IMR-90 (cell line): Measurements from ENCODE around the gene PTPN11. TPM values are rescaled to one million over a fixed set of nuclear protein-coding genes. Genes with fewer than 3 reads are reported as not detected.

Source experiments
- ATAC-seq: fragments of 200-7000 bp; cut with Tn5 transposase; 2 replicates; pipeline ENCODE4 v1.9.1; 2020; ENCODE audit warnings: low read depth, mild to moderate bottlenecking, moderate library complexity
- BruUV-seq: library from RNA; stranded (reverse); fragments of 400-500 nt; replicated peaks from 2 replicates; lab custom pipeline; 2021; lab: Mats Ljungman, UMichigan
- CTCF ChIA-PET: fragments of 300-600 bp; formaldehyde crosslinking; extraction: SDS; loops from one replicate; lab custom pipeline; 2021; ENCODE audit warnings: antibody characterized with exemption; lab: Yijun Ruan, JAX
- POLR2A ChIA-PET: fragments of 300-600 bp; sonication (Branson Sonifier 250); formaldehyde crosslinking; loops from one replicate; lab custom pipeline; 2022; ENCODE audit warnings: antibody characterized with exemption; ENCODE audit not compliant: unreplicated experiment; lab: Charles Lee
- DNase-seq: peaks from one replicate; pipeline ENCODE4 v3.0.0; 2013
- H2AFZ ChIP-seq: replicated peaks from 2 replicates; pipeline ENCODE3; 2013; ENCODE audit warnings: low read length, mild to moderate bottlenecking; ENCODE audit not compliant: poor library complexity
- H2AK5ac ChIP-seq: 2 replicates; pipeline ENCODE4 v1.6.1; 2013; ENCODE audit warnings: low read depth, low read length, inconsistent platforms
- H2AK9ac ChIP-seq: replicated peaks from 2 replicates; pipeline ENCODE3; 2013; ENCODE audit warnings: mild to moderate bottlenecking, low read depth, low read length, moderate library complexity; ENCODE audit not compliant: poor library complexity
- H2BK120ac ChIP-seq: 2 replicates; pipeline ENCODE4 v1.6.1; 2013; ENCODE audit warnings: low read depth, low read length, inconsistent platforms
- H2BK15ac ChIP-seq: 3 replicates; pipeline ENCODE4 v1.6.1; 2013; ENCODE audit warnings: low read depth, low read length, inconsistent platforms
- H2BK20ac ChIP-seq: 2 replicates; pipeline ENCODE4 v1.6.1; 2013; ENCODE audit warnings: low read depth, mild to moderate bottlenecking, inconsistent platforms, low read length, moderate library complexity
- H2BK5ac ChIP-seq: 2 replicates; pipeline ENCODE4 v1.6.1; 2013; ENCODE audit warnings: mild to moderate bottlenecking, low read depth, low read length, inconsistent platforms; ENCODE audit not compliant: poor library complexity, severe bottlenecking
- H3K14ac ChIP-seq: replicated peaks from 2 replicates; pipeline ENCODE4 v1.6.1; 2013; ENCODE audit warnings: low read depth, low read length, inconsistent platforms
- H3K18ac ChIP-seq: 2 replicates; pipeline ENCODE4 v1.6.1; 2013; ENCODE audit warnings: low read depth, low read length, control low read depth
- H3K23ac ChIP-seq: 2 replicates; pipeline ENCODE4 v1.6.1; 2013; ENCODE audit warnings: low read depth, low read length, inconsistent platforms
- H3K27ac ChIP-seq: 2 replicates; pipeline ENCODE4 v1.5.1; 2013; ENCODE audit warnings: mild to moderate bottlenecking, control low read depth, low read length; ENCODE audit not compliant: insufficient read depth
- H3K27me3 ChIP-seq: 2 replicates; pipeline ENCODE4 v1.6.1; 2013; ENCODE audit warnings: low read length; ENCODE audit not compliant: control insufficient read depth, insufficient read depth
- H3K36me3 ChIP-seq: 2 replicates; pipeline ENCODE4 v1.6.1; 2013; ENCODE audit warnings: low read length, mixed read lengths; ENCODE audit not compliant: control insufficient read depth, insufficient read depth
- H3K4ac ChIP-seq: 2 replicates; pipeline ENCODE4 v1.6.1; 2013; ENCODE audit warnings: low read depth, low read length, inconsistent platforms
- H3K4me1 ChIP-seq: 2 replicates; pipeline ENCODE4 v1.6.1; 2013; ENCODE audit warnings: low read length, mixed read lengths; ENCODE audit not compliant: control insufficient read depth, insufficient read depth
- H3K4me2 ChIP-seq: 2 replicates; pipeline ENCODE4 v1.6.1; 2013; ENCODE audit warnings: low read depth, mild to moderate bottlenecking, control low read depth, low read length, moderate library complexity
- H3K4me3 ChIP-seq: 2 replicates; pipeline ENCODE4 v1.5.1; 2013; ENCODE audit warnings: low read depth, mild to moderate bottlenecking, control low read depth, low read length, moderate library complexity; ENCODE audit not compliant: insufficient read depth
- H3K56ac ChIP-seq: 2 replicates; pipeline ENCODE4 v1.6.1; 2013; ENCODE audit warnings: low read length, inconsistent platforms; ENCODE audit not compliant: insufficient read depth; ENCODE audit errors: extremely low read depth
- H3K79me1 ChIP-seq, 2 experiments: 2 replicates each; pipeline ENCODE4 v1.6.1; 2013; ENCODE audit warnings: low read length in 2 of 2, inconsistent platforms in 1 of 2, low read depth in 1 of 2
- H3K9ac ChIP-seq: 2 replicates; pipeline ENCODE4 v1.6.1; 2013; ENCODE audit warnings: low read depth, low read length, control low read depth
- H3K9me1 ChIP-seq: 2 replicates; pipeline ENCODE4 v1.6.1; 2013; ENCODE audit warnings: low read length, inconsistent platforms; ENCODE audit not compliant: insufficient read depth
- H3K9me3 ChIP-seq: 2 replicates; pipeline ENCODE4 v1.6.1; 2013; ENCODE audit warnings: low read length; ENCODE audit not compliant: control insufficient read depth, insufficient read depth
- H4K20me1 ChIP-seq: 2 replicates; pipeline ENCODE4 v1.6.1; 2013; ENCODE audit warnings: low read length, inconsistent platforms; ENCODE audit not compliant: insufficient read depth
- H4K5ac ChIP-seq: 2 replicates; pipeline ENCODE4 v1.6.1; 2013; ENCODE audit warnings: mild to moderate bottlenecking, low read depth, low read length, control low read depth
- H4K8ac ChIP-seq, 2 experiments: 2 replicates each; pipeline ENCODE4 v1.6.1; 2013; ENCODE audit warnings: low read depth in 2 of 2, low read length in 2 of 2, control low read depth in 1 of 2, inconsistent platforms in 1 of 2
- H4K91ac ChIP-seq: 2 replicates; pipeline ENCODE4 v1.6.1; 2013; ENCODE audit warnings: low read depth, low read length, inconsistent platforms; ENCODE audit not compliant: insufficient read depth
- FOS ChIP-seq: fragments of 150-350 bp; IDR thresholded peaks from 2 replicates; pipeline ENCODE4 v1.6.1; 2016; ENCODE audit warnings: low read depth, low read length
- MAZ ChIP-seq: IDR thresholded peaks from 2 replicates; pipeline ENCODE4 v1.6.1; 2012; ENCODE audit warnings: low read depth, mild to moderate bottlenecking, low read length, improper control_type of control experiment, moderate library complexity, borderline replicate concordance
- NFE2L2 ChIP-seq: fragments of 150-350 bp; IDR thresholded peaks from 2 replicates; pipeline ENCODE4 v1.6.1; 2016; ENCODE audit warnings: low read depth, mild to moderate bottlenecking, low read length
- RCOR1 ChIP-seq: IDR thresholded peaks from 2 replicates; pipeline ENCODE4 v1.6.1; 2012; ENCODE audit warnings: mild to moderate bottlenecking, low read length, improper control_type of control experiment; ENCODE audit not compliant: insufficient replicate concordance
- SMC3 ChIP-seq: fragments of 150-350 bp; IDR thresholded peaks from 2 replicates; pipeline ENCODE4 v1.6.1; 2016; ENCODE audit warnings: low read depth, mild to moderate bottlenecking, antibody characterized with exemption, low read length, moderate library complexity
- WGBS, 2 experiments: methylation state at CpG; one replicate each; pipeline versions ENCODE4 v1.1.5 to v1.1.7; 2013; ENCODE audit warnings: missing lambda C conversion rate in 2 of 2; ENCODE audit not compliant: insufficient read length in 1 of 2; ENCODE audit errors: extremely low coverage in 2 of 2; 5-methylcytosine and 5-hydroxymethylcytosine counted together
- dilution Hi-C: fragments of 300-500 bp; cut with HindIII; formaldehyde crosslinking; loops from one replicate; pipeline ENCODE4 v1.14.3; 2018; ENCODE audit warnings: low sequenced_read_pairs; ENCODE audit not compliant: unreplicated experiment
- in situ Hi-C: fragments of 300-500 bp; cut with MboI; formaldehyde crosslinking; loops from 3 replicates; pipeline ENCODE4 v1.14.3; 2019; ENCODE audit warnings: low sequenced_read_pairs, inconsistent platforms, mixed read lengths
- intact Hi-C: fragments of 100-400 bp; cut with micrococcal nuclease; formaldehyde crosslinking; loops from 2 replicates; pipeline ENCODE4 v1.10.0; 2022
- polyA plus RNA-seq, 3 experiments: library from polyadenylated mRNA; depleted of rRNA; stranded (reverse); fragments of >200 nt; gene quantifications; 2 replicates each; pipeline ENCODE4 v1.2.3, GENCODE V29; 2012; ENCODE audit warnings: low replicate concordance in 1 of 3
- total RNA-seq: library from RNA; depleted of rRNA; stranded (reverse); fragments of >200 nt; gene quantifications from 2 replicates; pipeline ENCODE4 v1.2.3, GENCODE V29; 2012

The PTPN11 gene
- total and polyA plus RNA-seq, 2 of the 4 experiments (the other 2 are of a cell fraction), result 52.9 to 135 TPM

GRCh38 chr12:112418608-112419296 is at the start of gene PTPN11 (continued):
- TF ChIP-seq SMC3 (no peak), RCOR1 (no peak), FOS (no peak), NFE2L2 (no peak)

- Histone ChIP-seq H3K56ac (no peak overlapping the region), H4K91ac (no peak overlapping the region), H2AFZ (no peak overlapping the region), H2AK5ac (no peak overlapping the region), H3K79me1 (peaks cover 37 to 69% of the 10 kb centered on the region in 2 experiments), H3K9me3 (no peaks in the 10 kb centered on the region), H3K27ac (no peak overlapping the region), H4K20me1 (peaks cover 39% of the 10 kb centered on the region), H3K4me3 (no peak overlapping the region), H4K5ac (no peak overlapping the region), H3K36me3 (peaks cover 1% of the 10 kb centered on the region; the same call in 1 of the 2 replicates), H2BK20ac (no peak overlapping the region), H3K9ac (no peak overlapping the region), H2AK9ac (no peak overlapping the region), H2BK15ac (no peak overlapping the region), H3K4ac (no peak overlapping the region), H3K27me3 (no peaks in the 10 kb centered on the region), H2BK5ac (no peak overlapping the region), H3K4me1 (peaks cover 7% of the 10 kb centered on the region), H3K4me2 (peak overlapping the region; percentile 10; the same call in 1 of the 2 replicates), H3K18ac (no peak overlapping the region), H3K9me1 (peaks cover 19% of the 10 kb centered on the region), H3K14ac (peak overlapping the region; percentile 80), H3K23ac (peak overlapping the region; percentile 68; the same call in 1 of the 2 replicates), H4K8ac (no peak overlapping the region), H2BK120ac (no peak overlapping the region)
- dilution Hi-C loops, result no loop called here
- no TSS peak for BruUV-seq
- CTCF ChIA-PET, result no interaction called here
- in situ Hi-C loops, result no loop called here
- peak; percentile 61 for DNase-seq
- TF ChIP-seq MAZ, result no peak
- no peak for TF ChIP-seq RCOR1
- WGBS, 2 experiments, result no CpG with 5 or more reads among the region's 1 CpG
- intact Hi-C loops, result no loop called here
- POLR2A ChIA-PET, result no interaction called here
- ATAC-seq, result peak; percentile 84
These were observed 48.5 kb upstream of the PTPN11 start for GRCh38 chr12:112370199-112370598.
